Endothelial cell of umbilical vein (primary cell): ENCODE results near the gene MCTP1. TPM values are rescaled to one million over a fixed set of nuclear protein-coding genes. Genes with fewer than 3 reads are reported as not detected.

Source experiments
- BruUV-seq: library from RNA; stranded (reverse); fragments of 400-500 nt; replicated peaks from 2 replicates; lab custom pipeline; 2021; lab: Mats Ljungman, UMichigan
- CTCF ChIA-PET: fragments of 300-600, 350-600 bp; sonication (Branson Sonifier 250); formaldehyde crosslinking; loops from one replicate; lab custom pipeline; 2021; ENCODE audit warnings: antibody characterized with exemption, inconsistent platforms; lab: Charles Lee
- POLR2A ChIA-PET: fragments of 300-600, 350-600 bp; sonication (Branson Sonifier 250); formaldehyde crosslinking; loops from one replicate; lab custom pipeline; 2021; ENCODE audit warnings: antibody characterized with exemption, inconsistent platforms; lab: Charles Lee
- DNase-seq: peaks from one replicate; pipeline ENCODE4 v3.0.0-alpha.2; 2011; ENCODE audit warnings: low read depth, low spot score
- FAIRE-seq: peaks from 2 replicates; lab custom pipeline; 2011; peaks lifted over from hg19 to GRCh38; lab: Jason Lieb, UNC
- H2AFZ ChIP-seq: 2 replicates; pipeline ENCODE4 v1.6.0; 2012; ENCODE audit warnings: low read depth, low read length, control low read depth, inconsistent platforms
- H3K27ac ChIP-seq: 2 replicates; pipeline ENCODE4 v1.5.1; 2011; ENCODE audit warnings: low read depth, mild to moderate bottlenecking, control low read depth, low read length, moderate library complexity; ENCODE audit not compliant: insufficient read depth
- H3K27me3 ChIP-seq, 2 experiments: 2 replicates each; pipeline versions ENCODE4 v1.6.0 to v1.6.1; 2011; ENCODE audit warnings: low read length in 2 of 2, mixed read lengths in 1 of 2; ENCODE audit not compliant: control insufficient read depth in 2 of 2, insufficient read depth in 2 of 2
- H3K36me3 ChIP-seq, 2 experiments: 2 replicates in 1 of 2; 3 replicates in 1 of 2; pipeline ENCODE4 v1.5.1; 2011; ENCODE audit warnings: low read length in 2 of 2, mild to moderate bottlenecking in 1 of 2, moderate library complexity in 1 of 2; ENCODE audit not compliant: control insufficient read depth in 2 of 2, insufficient read depth in 2 of 2; ENCODE audit errors: extremely low read depth in 1 of 2
- H3K4me1 ChIP-seq: 3 replicates; pipeline ENCODE4 v1.5.1; 2011; ENCODE audit warnings: mild to moderate bottlenecking, low read length; ENCODE audit not compliant: control insufficient read depth, insufficient read depth; ENCODE audit errors: extremely low read depth
- H3K4me2 ChIP-seq: 2 replicates; pipeline ENCODE4 v1.6.1; 2011; ENCODE audit warnings: low read length, control low read depth, mixed read lengths; ENCODE audit not compliant: insufficient read depth
- H3K4me3 ChIP-seq, 3 experiments: fragments of 200-600 bp in 1 of 3; sonication (generic), shearing (Covaris generic) in 1 of 3; replicated peaks in 1 of 3; 2 replicates each; pipeline ENCODE4 v1.5.1; 2011 to 2016; ENCODE audit warnings: control low read depth in 3 of 3, low read length in 3 of 3, mild to moderate bottlenecking in 2 of 3, inconsistent platforms in 1 of 3, low read depth in 1 of 3, moderate library complexity in 1 of 3; ENCODE audit not compliant: insufficient read depth in 1 of 3
- H3K79me2 ChIP-seq: 2 replicates; pipeline ENCODE4 v1.6.0; 2012; ENCODE audit warnings: low read length, inconsistent platforms; ENCODE audit not compliant: control insufficient read depth, insufficient read depth
- H3K9ac ChIP-seq: replicated peaks from 2 replicates; pipeline ENCODE3; 2011; ENCODE audit warnings: low read length, control low read depth; ENCODE audit not compliant: insufficient read depth; ENCODE audit errors: extremely low read depth
- H3K9me1 ChIP-seq: replicated peaks from 3 replicates; pipeline ENCODE4 v1.6.0; 2011; ENCODE audit warnings: mild to moderate bottlenecking, low read length; ENCODE audit not compliant: control insufficient read depth, insufficient read depth; ENCODE audit errors: extremely low read depth
- H3K9me3 ChIP-seq: replicated peaks from 2 replicates; pipeline ENCODE4 v1.5.1; 2012; ENCODE audit warnings: low read length, inconsistent platforms; ENCODE audit not compliant: control insufficient read depth, insufficient read depth
- H4K20me1 ChIP-seq: replicated peaks from 2 replicates; pipeline ENCODE3; 2011; ENCODE audit warnings: mild to moderate bottlenecking, low read length; ENCODE audit not compliant: control insufficient read depth, insufficient read depth; ENCODE audit errors: extremely low read depth
- CTCF ChIP-seq, 2 donors: IDR thresholded peaks; 1 replicate in 1 of 2; 2 replicates in 1 of 2; pipeline ENCODE4 v1.5.1; 2011; ENCODE audit warnings: low read length in 2 of 2, mild to moderate bottlenecking in 2 of 2, moderate library complexity in 2 of 2, control low read depth in 1 of 2, inconsistent platforms in 1 of 2, low read depth in 1 of 2; ENCODE audit not compliant: insufficient read depth in 1 of 2; ENCODE audit errors: extremely low read depth in 1 of 2
- EZH2 ChIP-seq: IDR thresholded peaks from 2 replicates; pipeline ENCODE4 v1.6.1; 2012; ENCODE audit warnings: borderline replicate concordance, low read depth, mild to moderate bottlenecking, moderate library complexity, low read length, inconsistent platforms; ENCODE audit not compliant: severe bottlenecking
- FOS ChIP-seq: IDR thresholded peaks from 2 replicates; pipeline ENCODE4 v1.6.1; 2011; ENCODE audit warnings: mild to moderate bottlenecking, low read length, moderate library complexity, borderline replicate concordance; ENCODE audit not compliant: insufficient read depth
- GATA2 ChIP-seq: IDR thresholded peaks from 2 replicates; pipeline ENCODE4 v1.7.0; 2011; ENCODE audit warnings: low read depth, mild to moderate bottlenecking, moderate library complexity, mixed read lengths, low read length; ENCODE audit not compliant: insufficient read length, insufficient read depth
- JUN ChIP-seq: IDR thresholded peaks from 2 replicates; pipeline ENCODE4 v1.6.1; 2011; ENCODE audit warnings: borderline replicate concordance, low read depth; ENCODE audit not compliant: insufficient read length, insufficient read depth
- MAX ChIP-seq: IDR thresholded peaks from 2 replicates; pipeline ENCODE4 v1.6.1; 2011; ENCODE audit not compliant: insufficient read depth, insufficient read length
- MYC ChIP-seq: IDR thresholded peaks from one replicate; pipeline ENCODE4 v1.6.1; 2011; ENCODE audit warnings: mild to moderate bottlenecking, low read depth, low read length
- POLR2A ChIP-seq: IDR thresholded peaks from 2 replicates; pipeline ENCODE4 v1.6.1; 2012; ENCODE audit warnings: low read depth, mild to moderate bottlenecking, control low read depth, low read length
- POLR2AphosphoS5 ChIP-seq: IDR thresholded peaks from 2 replicates; pipeline ENCODE4 v1.6.1; 2012; ENCODE audit warnings: low read depth, mild to moderate bottlenecking, control low read depth, low read length, moderate library complexity; ENCODE audit not compliant: insufficient read depth
- dilution Hi-C: fragments of 300-500 bp; cut with MboI; formaldehyde crosslinking; loops from one replicate; pipeline ENCODE4 v1.15.0; 2019; ENCODE audit warnings: low sequenced_read_pairs; ENCODE audit not compliant: extremely low pct_ligation_motif_present
- intact Hi-C: fragments of 100-400 bp; cut with micrococcal nuclease; formaldehyde crosslinking; loops from one replicate; pipeline ENCODE4 v1.10.0; 2022
- polyA plus RNA-seq, 4 experiments: library from polyadenylated mRNA; depleted of rRNA in 3 of 4; stranded (reverse) in 3 of 4; unstranded in 1 of 4; fragments of >200 nt; gene quantifications; 2 replicates each; pipeline versions ENCODE4 v1.2.1 to v1.2.3, GENCODE V29; 2011 to 2012; ENCODE audit warnings: missing spikeins in 1 of 4
- total RNA-seq: library from RNA; stranded (reverse); gene quantifications from 2 replicates; pipeline ENCODE4 v1.2.3, GENCODE V29; 2021

Gene MCTP1
- total and polyA plus RNA-seq, 2 donors (not counting 3 experiments of a cell fraction or from before 2014, with no cell fraction given) = 79.3 to 203 TPM

GRCh38 chr5:95045181-95045965, 239.5 kb downstream of the MCTP1 start:
- no peak overlapping the region for H3K4me2 ChIP-seq
- no peaks in the 10 kb centered on the region for H3K9me3 ChIP-seq
- no peak overlapping the region for H3K4me3 ChIP-seq
- no peak overlapping the region for H3K27ac ChIP-seq
- H3K9me1 ChIP-seq = no peaks in the 10 kb centered on the region
- H3K9ac ChIP-seq = no peak overlapping the region
- DNase-seq (no peak), FAIRE-seq (no peak)
- H3K27me3 ChIP-seq = no peaks in the 10 kb centered on the region
- dilution Hi-C loops = no loop called here
- POLR2A ChIA-PET = no interaction called here
- intact Hi-C loops = no loop called here
- CTCF ChIA-PET = no interaction called here
- H3K79me2 ChIP-seq = peaks cover 60% of the 10 kb centered on the region
- BruUV-seq = no TSS peak
- no peak overlapping the region for H2AFZ ChIP-seq
- H3K4me1 ChIP-seq = peaks cover 26% of the 10 kb centered on the region
- peaks cover 0 to 2% of the 10 kb centered on the region in 2 experiments for H3K36me3 ChIP-seq
- no peaks in the 10 kb centered on the region for H4K20me1 ChIP-seq
- no peak for TF ChIP-seq EZH2

- TF ChIP-seq FOS (no peak), CTCF (IDR thresholded peaks at IDR 0.05; ENCODE audit: extremely low read depth in 1 of 2, insufficient read depth in 1 of 2, low read depth in 1 of 2, low read length in 2 of 2) (no peak), POLR2AphosphoS5 (no peak), JUN (no peak), MYC (no peak), GATA2 (no peak), MAX (no peak), EZH2 (no peak), POLR2A (no peak)
Measured at GRCh38 chr5:95044096-95044495, 240.8 kb downstream of the MCTP1 start.

More at GRCh38 chr5:95044096-95044495, 240.8 kb downstream of the MCTP1 start:
- Histone ChIP-seq H3K4me1 (peaks cover 26% of the 10 kb centered on the region), H3K9me3 (no peaks in the 10 kb centered on the region), H3K79me2 (peaks cover 61% of the 10 kb centered on the region), H3K36me3 (peaks cover 0 to 3% of the 10 kb centered on the region in 2 experiments), H3K27ac (no peak overlapping the region), H3K4me3 (no peak overlapping the region), H3K9ac (no peak overlapping the region), H2AFZ (no peak overlapping the region), H3K27me3 (no peaks in the 10 kb centered on the region), H3K9me1 (no peaks in the 10 kb centered on the region), H3K4me2 (no peak overlapping the region), H4K20me1 (no peaks in the 10 kb centered on the region)
- dilution Hi-C loops = no loop called here
- CTCF ChIA-PET = interaction anchor here (1.6 to 1.8 kb wide), 2 partner anchors 8 to 75 kb away, joined by 5 to 8 read pairs; no protein-coding TSS in a partner anchor
- no TSS peak for BruUV-seq
- intact Hi-C loops = no loop called here
- FAIRE-seq = no peak
- POLR2A ChIA-PET = no interaction called here
- no peak for DNase-seq
